SJSA1 (cell line): ENCODE results near the gene UBN1. TPM values are rescaled to one million over a fixed set of nuclear protein-coding genes. Genes with fewer than 3 reads are reported as not detected.
"Not testable (repeated sequence)": the region's sequence is repeated elsewhere in the genome, so short reads cannot be mapped to it uniquely, and the experiment has no call there.

ENCODE experiments used
- DNase-seq, 2 experiments: peaks; one replicate each; pipeline ENCODE4 v3.0.0-alpha.2; 2015 to 2020; ENCODE audit warnings: low spot score in 2 of 2, low read depth in 1 of 2
- H3K27ac ChIP-seq: fragments of 250-450 bp; sonication (Bioruptor Pico); 2 replicates; pipeline ENCODE4 v1.5.1; 2020; ENCODE audit warnings: mild to moderate bottlenecking, moderate library complexity
- H3K27me3 ChIP-seq: fragments of 250-450 bp; sonication (Bioruptor Pico); replicated peaks from 2 replicates; pipeline ENCODE4 v1.5.1; 2020; ENCODE audit warnings: mild to moderate bottlenecking, moderate library complexity
- H3K36me3 ChIP-seq: fragments of 250-450 bp; sonication (Bioruptor Pico); 2 replicates; pipeline ENCODE4 v1.5.1; 2020; ENCODE audit warnings: mild to moderate bottlenecking
- H3K4me1 ChIP-seq: fragments of 250-450 bp; sonication (Bioruptor Pico); replicated peaks from 2 replicates; pipeline ENCODE4 v1.6.1; 2021; ENCODE audit warnings: mild to moderate bottlenecking
- H3K4me3 ChIP-seq: fragments of 250-450 bp; sonication (Bioruptor Pico); 2 replicates; pipeline ENCODE4 v1.5.1; 2020; ENCODE audit warnings: mild to moderate bottlenecking
- H3K9me3 ChIP-seq: fragments of 250-450 bp; sonication (Bioruptor Pico); replicated peaks from 2 replicates; pipeline ENCODE4 v1.5.1; 2020; ENCODE audit warnings: mild to moderate bottlenecking
- total RNA-seq: library from RNA; depleted of rRNA; stranded (reverse); fragments of >200 nt; shearing (Covaris generic); gene quantifications from 2 replicates; pipeline ENCODE4 v1.2.3, GENCODE V29; 2014

UBN1 gene
- total RNA-seq, 1 experiment from 2014 or later, result 30.8 TPM

DNA sequence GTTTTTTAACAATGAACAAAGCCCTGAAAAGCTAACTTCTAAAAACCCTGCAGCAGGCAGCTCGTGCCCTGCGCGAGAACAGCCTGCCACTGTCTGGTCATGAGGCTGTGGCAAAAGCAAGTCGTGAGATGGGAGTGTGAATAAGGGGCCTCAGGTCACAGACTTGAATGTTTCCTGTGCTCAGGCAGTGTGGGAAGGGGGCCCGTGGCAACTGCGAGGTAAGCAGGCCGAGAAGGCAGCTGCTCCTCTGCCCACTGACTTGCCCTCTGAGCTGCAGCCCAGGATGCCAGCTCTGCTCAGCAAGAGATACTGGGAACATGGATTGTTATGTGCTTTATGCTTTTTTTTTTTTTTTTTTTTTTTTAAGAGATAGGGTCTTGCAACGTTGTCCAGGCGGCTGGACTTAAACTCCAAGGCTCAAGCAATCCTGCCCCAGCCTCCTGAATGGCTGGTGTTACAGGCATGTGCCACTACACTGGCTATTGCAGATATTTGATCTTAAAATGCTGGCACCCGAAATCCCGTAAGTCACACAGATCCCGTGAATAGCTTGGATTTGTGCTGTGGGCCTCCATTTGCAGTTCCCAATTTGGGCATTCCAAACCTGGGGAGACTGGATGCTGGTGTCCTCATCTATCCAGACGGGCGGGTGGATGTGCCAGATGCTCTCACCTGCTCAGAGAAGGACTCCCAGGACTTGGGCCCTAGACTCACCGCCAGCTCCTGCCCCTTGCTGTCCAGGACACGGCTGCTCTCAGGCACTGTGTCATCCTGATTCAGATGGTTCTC, 44.0 kb downstream of the UBN1 start:
- Histone ChIP-seq H3K27me3 (no peaks in the 10 kb centered on the region), H3K27ac (no peak overlapping the region), H3K4me1 (no peaks in the 10 kb centered on the region; the same call in 1 of the 2 replicates), H3K4me3 (no peak overlapping the region), H3K9me3 (no peaks in the 10 kb centered on the region), H3K36me3 (peaks cover 17% of the 10 kb centered on the region)
- DNase-seq, result no peak

DNA sequence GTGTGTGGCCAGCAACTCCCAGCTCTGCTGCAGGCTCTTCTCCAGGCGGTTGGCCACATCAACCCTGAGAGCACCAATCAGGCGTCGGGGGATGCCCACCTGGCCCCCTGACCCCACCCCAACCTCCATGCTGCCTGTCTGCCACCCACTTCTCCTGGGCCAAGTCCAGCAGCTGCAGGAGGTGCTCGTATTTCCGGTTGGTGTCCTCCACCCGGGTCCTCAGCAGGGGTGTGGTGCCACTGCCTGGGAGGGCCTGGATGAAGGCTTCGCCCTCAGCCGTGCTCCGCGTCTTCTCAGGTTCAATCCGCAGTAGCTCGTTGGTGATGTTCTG, 44.6 kb downstream of the UBN1 start:
- DNase-seq, result no peak
- Histone ChIP-seq H3K4me1 (no peaks in the 10 kb centered on the region; the same call in 1 of the 2 replicates), H3K4me3 (no peak overlapping the region), H3K9me3 (no peaks in the 10 kb centered on the region), H3K36me3 (peaks cover 12% of the 10 kb centered on the region), H3K27me3 (no peaks in the 10 kb centered on the region), H3K27ac (no peak overlapping the region)

DNA sequence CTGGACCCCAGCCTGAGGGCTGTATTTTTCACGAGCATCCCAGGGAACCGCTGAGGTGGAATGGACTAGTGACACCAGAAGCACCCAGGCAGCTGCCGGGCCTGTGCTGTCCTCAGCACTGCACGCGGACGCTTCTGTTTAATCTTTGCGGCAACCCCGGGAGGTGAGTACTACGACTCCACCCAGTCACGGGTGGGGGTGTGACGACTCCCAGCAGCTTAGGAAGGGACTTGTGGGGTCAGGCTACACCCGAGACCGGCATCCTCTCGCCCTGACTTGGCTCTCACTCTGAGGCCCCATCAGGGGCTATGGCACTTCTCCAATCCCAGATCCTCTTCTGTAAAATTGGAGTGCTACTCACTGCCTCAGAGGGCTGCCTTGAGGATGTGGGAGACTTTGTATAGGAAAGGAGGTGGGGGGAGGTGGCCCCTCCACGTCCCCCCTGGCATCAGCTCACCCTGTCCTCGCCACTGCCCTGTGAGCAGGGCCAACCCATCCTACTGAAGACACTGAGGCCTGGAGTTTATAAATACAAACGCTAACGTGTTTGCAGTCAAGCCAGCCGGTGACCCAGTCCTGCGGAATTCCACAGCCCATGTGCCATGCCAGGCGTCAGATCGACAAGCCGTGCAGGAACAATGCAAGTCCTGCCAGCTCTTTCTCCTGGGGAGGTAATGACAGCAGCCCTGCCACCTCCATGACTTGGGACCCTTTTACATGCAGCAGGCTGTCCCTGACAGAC, 45.3 kb downstream of the UBN1 start:
- H3K27me3 ChIP-seq, result no peaks in the 10 kb centered on the region
- peaks cover 5% of the 10 kb centered on the region for H3K36me3 ChIP-seq
- no peaks in the 10 kb centered on the region for H3K9me3 ChIP-seq
- no peak for DNase-seq
- H3K4me3 ChIP-seq, result no peak overlapping the region
- no peak overlapping the region for H3K27ac ChIP-seq
- no peaks in the 10 kb centered on the region; the same call in 1 of the 2 replicates for H3K4me1 ChIP-seq

DNA sequence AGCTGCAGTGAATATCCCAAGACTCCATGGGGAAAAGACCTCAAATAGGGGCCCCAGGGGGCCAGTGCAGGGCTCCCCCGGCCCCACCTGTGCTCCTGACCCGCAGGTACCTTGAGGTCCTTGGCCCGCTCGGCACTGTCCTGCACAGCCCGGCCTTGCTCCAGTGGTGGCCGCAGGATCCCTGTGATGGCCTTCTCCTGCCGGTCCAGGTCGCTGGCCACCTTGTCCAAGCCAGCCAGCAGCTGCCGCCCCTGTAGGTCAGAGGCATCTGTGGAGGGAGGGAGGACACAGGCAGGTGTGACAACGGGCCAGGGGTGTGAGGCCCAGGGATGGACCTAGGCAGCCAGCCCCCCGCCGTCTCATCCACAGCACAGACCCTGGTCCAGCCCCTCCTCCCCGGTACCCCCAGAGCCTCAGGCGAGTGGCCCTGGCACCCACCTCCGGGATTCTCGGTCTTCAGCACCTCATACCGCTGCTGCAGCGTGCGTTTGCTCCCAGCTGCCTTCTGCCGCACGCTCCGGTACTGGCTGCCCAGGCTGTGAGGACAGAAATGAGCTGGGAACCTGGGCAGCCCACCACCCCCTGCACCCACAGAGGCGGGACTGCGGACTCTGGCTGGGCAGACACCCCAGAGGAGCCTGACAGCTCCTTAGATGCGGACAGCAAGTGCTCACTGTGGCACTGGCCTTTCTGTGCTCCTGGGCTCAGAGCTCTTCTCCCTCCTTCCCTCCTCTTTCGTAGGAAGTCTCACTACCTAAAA, 46.0 kb downstream of the UBN1 start:
- Histone ChIP-seq H3K4me3 (no peak overlapping the region), H3K9me3 (no peaks in the 10 kb centered on the region), H3K27ac (no peak overlapping the region), H3K36me3 (no peaks in the 10 kb centered on the region), H3K27me3 (no peaks in the 10 kb centered on the region), H3K4me1 (no peaks in the 10 kb centered on the region; the same call in 1 of the 2 replicates)
- no peak for DNase-seq

DNA sequence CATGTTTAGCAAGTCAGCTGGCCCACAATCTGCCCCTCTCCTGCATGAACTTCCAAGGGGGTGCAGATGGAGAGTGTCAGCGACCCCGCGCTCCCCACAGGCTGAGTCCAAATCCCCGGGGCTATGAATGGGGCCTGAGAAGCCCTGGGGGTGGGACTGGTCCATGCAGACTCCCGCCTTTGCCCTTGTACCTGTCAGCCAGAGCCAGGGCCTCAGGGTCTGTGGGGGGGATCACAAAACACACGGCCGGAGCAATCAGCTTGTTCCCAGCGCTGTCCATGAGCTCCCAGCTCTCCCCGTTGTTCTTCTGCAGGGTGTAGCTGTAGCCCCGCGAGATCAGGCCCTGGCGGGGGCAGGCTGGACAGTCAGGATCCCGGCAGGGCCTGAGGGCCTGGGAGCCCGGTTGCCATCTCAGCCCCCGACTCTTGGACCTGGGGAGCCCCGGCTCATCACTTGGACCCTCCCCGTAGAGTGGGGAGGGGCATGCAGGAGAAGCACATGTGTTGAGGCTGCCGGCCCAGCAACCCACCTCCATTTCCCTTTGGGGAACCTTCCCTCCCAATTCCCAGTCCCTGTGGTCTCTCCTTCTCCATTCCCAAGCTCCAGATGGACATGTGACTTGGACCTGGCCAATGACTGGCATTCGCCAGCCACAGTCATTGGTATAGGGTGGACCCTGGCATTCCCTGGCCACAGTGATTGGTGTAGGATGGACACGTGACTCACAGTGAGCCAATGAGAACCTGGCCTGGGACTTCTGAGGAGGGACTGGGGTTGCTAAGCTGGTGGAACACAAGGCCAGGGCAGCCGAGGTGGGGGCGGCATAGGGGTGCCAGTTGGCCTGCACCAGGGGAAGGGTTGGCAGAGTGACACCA, 47.2 kb downstream of the UBN1 start:
- Histone ChIP-seq H3K9me3 (no peaks in the 10 kb centered on the region; the same call in 1 of the 2 replicates), H3K36me3 (no peaks in the 10 kb centered on the region), H3K4me3 (no peak overlapping the region), H3K4me1 (no peaks in the 10 kb centered on the region; the same call in 1 of the 2 replicates), H3K27me3 (no peaks in the 10 kb centered on the region), H3K27ac (no peak overlapping the region)
- no peak for DNase-seq

DNA sequence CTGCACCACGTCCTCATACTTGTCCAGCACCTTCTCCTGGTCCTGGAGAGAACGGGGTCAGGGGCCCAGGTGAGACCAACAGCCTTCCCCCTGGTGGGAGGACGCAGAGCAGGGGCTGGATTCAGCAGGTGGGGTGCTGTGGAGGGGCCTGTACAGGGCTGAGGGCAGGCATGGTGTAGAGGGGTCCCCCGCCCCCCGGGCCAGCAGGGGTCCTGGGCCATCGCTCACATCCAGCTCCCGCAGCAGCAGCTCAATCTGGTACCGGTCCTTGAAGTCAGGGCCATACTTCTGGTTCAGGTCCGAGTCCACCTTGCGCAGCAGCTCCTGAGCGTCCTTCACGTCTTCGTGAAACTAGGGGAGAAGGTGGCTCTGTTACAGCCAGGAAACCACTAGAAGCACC, 48.1 kb downstream of the UBN1 start:
- no peak for DNase-seq
- Histone ChIP-seq H3K4me3 (no peak overlapping the region), H3K4me1 (no peaks in the 10 kb centered on the region; the same call in 1 of the 2 replicates), H3K27ac (no peak overlapping the region), H3K36me3 (no peaks in the 10 kb centered on the region), H3K27me3 (no peaks in the 10 kb centered on the region), H3K9me3 (no peaks in the 10 kb centered on the region; the same call in 1 of the 2 replicates)

DNA sequence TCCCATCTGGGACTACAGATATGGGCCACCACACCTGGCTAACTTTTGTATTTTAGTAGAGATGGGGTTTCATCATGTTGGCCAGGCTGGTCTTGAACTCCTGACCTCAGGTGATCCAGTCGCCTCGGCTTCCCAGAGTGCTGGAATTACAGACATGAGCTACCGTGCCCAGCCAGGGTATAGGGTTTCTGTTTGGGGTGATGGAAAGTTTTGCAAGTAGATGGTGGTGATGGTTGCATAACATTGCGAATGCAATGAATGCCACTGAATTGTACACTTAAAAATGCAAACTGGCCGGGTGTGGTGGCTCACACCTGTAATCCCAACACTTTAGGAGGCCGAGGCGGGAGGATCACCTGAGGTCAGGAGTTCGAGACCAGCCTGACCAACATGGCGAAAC, 49.5 kb downstream of the UBN1 start:
- not testable (repeated sequence) for DNase-seq, H3K27me3 ChIP-seq, H3K4me1 ChIP-seq, H3K4me3 ChIP-seq, H3K36me3 ChIP-seq, H3K9me3 ChIP-seq, H3K27ac ChIP-seq

DNA sequence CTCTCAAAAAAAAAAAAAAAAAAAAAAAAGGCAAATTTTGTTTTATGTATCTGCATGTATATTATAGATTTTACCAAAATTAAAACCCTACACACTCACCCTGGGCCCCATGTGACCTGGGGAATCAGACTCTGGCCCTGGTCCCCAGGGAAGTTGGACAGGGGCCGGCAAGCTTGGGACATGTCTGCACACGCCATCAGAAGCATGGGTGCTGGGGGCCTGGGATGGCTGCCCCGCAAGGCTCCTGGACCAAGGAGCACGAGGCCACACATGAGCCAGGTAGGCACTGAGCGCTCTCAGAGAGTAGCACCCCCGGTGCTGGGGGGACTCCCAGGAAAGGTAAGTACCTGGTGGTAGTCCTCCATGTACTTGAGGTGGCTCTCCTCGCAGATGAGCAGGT, 50.0 kb downstream of the UBN1 start:
- Histone ChIP-seq H3K4me1 (no peaks in the 10 kb centered on the region), H3K9me3 (no peaks in the 10 kb centered on the region; the same call in 1 of the 2 replicates), H3K4me3 (no peak overlapping the region), H3K27me3 (no peaks in the 10 kb centered on the region), H3K36me3 (no peaks in the 10 kb centered on the region), H3K27ac (no peak overlapping the region)
- DNase-seq, result no peak

DNA sequence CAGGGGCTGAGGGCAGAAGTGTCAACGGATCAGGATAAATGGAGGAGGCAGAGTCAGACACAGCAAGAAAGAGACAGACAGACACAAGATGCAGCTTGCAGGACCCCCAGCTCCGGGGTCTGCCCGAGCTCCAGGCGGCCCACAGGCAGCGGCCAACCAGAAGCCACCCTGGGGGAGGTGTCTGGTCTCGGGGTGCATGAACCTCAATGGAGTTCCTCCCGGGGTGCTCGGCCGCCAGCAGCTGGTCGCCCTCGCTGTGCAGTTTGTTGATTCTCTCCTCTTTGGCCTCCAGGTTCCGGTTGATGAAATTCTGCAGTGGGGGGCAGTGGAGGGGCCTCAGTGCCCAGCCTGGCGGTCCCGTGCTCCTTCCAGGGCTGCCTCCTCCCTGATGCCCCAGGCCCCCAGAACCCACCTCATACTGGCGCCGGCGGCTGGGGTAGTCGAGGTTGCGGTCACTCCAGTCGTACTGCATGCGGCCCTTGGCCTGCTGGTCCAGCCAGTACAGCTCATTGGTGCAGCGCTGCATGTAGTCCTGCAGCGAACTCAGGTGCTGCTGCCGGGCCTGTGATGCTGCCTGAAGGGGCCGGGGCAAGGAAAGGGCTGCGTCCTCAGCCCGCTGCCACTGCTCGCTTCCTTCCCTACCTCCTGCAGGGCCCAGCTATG, 51.7 kb downstream of the UBN1 start:
- no peak overlapping the region for H3K27ac ChIP-seq
- no peaks in the 10 kb centered on the region for H3K36me3 ChIP-seq
- no peaks in the 10 kb centered on the region for H3K4me1 ChIP-seq
- H3K4me3 ChIP-seq, result no peak overlapping the region
- no peaks in the 10 kb centered on the region for H3K27me3 ChIP-seq
- no peaks in the 10 kb centered on the region; the same call in 1 of the 2 replicates for H3K9me3 ChIP-seq
- DNase-seq, result no peak

DNA sequence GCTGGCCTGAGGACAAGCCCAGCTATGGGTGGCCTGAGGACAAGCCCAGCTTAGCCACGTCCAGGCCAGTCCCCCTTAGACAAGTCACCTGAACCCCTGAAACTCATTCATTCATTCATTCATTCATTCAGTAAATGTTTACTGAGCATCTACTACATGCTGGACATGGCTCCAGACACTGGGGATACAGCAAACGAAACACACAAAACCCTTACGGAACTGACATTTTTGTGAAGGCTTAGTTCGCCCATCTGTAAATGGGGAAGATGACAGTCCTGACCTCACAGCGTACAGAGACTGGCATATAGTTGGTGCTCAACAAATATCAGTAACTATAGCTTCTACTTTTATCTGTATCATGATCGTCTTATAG, 52.2 kb downstream of the UBN1 start:
- Histone ChIP-seq H3K27me3 (no peaks in the 10 kb centered on the region), H3K4me3 (no peak overlapping the region), H3K4me1 (no peaks in the 10 kb centered on the region), H3K9me3 (no peaks in the 10 kb centered on the region; the same call in 1 of the 2 replicates), H3K27ac (no peak overlapping the region), H3K36me3 (no peaks in the 10 kb centered on the region)
- DNase-seq, result no peak

DNA sequence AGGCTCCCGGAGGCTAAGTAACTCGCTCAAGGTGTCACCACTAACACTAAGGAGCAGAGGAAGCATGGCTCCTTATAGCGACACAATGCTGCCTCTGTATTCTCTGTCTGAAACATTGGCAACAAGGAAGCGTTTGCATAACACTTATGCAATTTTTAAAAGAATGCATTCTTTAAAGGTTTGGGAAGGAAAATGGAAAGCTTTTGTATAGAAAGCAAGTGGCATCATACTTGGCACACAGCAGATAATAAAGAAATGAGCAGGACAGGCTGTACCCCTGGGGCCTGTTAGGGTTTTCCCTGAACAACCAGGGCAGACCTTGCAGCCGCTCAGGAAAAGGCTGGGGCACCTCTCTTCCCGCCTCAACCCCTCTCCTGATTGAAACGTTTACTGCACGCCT, 52.8 kb downstream of the UBN1 start:
- no peak overlapping the region for H3K4me3 ChIP-seq
- H3K9me3 ChIP-seq, result no peaks in the 10 kb centered on the region; the same call in 1 of the 2 replicates
- H3K4me1 ChIP-seq, result no peaks in the 10 kb centered on the region
- no peak for DNase-seq
- H3K27ac ChIP-seq, result no peak overlapping the region
- no peaks in the 10 kb centered on the region for H3K36me3 ChIP-seq
- no peaks in the 10 kb centered on the region for H3K27me3 ChIP-seq

DNA sequence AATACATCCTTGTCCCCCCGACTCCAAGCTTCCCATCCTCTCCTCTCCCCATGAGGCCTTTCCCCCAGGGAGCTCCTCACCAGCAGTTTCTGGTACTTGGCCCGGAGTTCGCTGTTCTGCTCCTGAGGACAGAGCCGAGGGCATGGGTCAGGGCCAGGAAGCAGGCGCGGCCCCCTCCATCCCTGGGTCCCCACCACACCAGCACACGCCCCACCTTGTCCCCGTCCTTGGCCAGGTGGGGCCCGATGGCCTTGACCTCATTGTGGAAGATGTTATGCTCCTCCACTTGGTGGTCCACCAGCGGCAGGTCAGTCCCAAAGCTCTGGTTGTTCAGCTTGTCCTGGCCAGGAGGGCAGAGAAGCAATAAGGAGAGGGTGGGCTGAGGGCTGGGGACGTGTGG, 53.5 kb downstream of the UBN1 start:
- H3K27ac ChIP-seq, result no peak overlapping the region
- no peaks in the 10 kb centered on the region for H3K4me1 ChIP-seq
- no peak overlapping the region for H3K4me3 ChIP-seq
- no peaks in the 10 kb centered on the region for H3K27me3 ChIP-seq
- DNase-seq, result no peak
- no peaks in the 10 kb centered on the region; the same call in 1 of the 2 replicates for H3K9me3 ChIP-seq
- H3K36me3 ChIP-seq, result no peaks in the 10 kb centered on the region

DNA sequence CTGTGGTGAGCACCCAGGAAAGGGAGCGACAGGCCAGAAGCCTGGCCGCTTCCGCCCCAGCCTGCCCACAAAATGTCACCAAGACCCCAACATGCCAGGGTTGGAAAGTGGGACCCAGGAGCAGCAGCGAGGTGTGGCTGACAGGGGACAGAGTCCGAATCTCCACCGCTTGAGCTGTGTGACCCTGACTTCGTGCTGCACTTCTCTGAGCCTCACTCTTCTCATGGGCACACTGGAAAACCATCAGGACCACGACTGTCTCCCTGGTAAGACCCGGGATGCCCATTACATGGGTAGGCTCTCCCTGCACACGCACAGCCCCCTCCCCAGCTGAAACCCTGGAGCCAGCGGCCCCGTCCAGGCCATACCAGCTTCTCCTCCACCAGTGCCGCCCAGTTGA, 54.8 kb downstream of the UBN1 start:
- Histone ChIP-seq H3K4me1 (no peaks in the 10 kb centered on the region), H3K36me3 (no peaks in the 10 kb centered on the region), H3K4me3 (no peak overlapping the region), H3K27me3 (no peaks in the 10 kb centered on the region), H3K27ac (no peak overlapping the region), H3K9me3 (no peaks in the 10 kb centered on the region; the same call in 1 of the 2 replicates)
- no peak for DNase-seq
